ENCODE data around the gene WIZ. TPM values are rescaled to one million over a fixed set of nuclear protein-coding genes. Genes with fewer than 3 reads are reported as not detected.
"Not testable (repeated sequence)": the region's sequence is repeated elsewhere in the genome, so short reads cannot be mapped to it uniquely, and the experiment has no call there.

The WIZ gene
- total RNA-seq, 2 donors from 2014 or later = 16.1 to 111 TPM

DNA sequence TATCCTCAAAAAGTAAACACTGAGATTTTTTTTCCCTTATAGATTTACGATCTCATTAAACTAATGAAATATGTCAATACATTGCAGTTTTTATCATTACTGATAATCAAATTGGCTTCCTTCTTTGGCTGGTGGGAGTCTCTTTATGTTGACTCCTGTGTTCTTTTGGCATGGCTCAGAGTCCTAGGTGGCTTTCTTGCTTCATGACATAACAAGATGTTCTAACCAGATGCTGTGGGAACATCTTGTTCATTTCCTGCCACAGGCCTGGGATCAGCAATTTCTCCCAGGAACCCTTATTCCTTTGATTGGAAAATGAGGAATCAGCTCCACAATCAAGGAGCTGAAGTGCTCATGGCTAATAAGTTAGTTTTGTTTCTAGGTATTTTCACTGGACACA, 45.4 kb upstream of the WIZ start:
- intact Hi-C loops (cut with DNase I) = no loop called here
- peaks cover 7% of the 10 kb centered on the region for H3K4me1 ChIP-seq
- no peak overlapping the region for H3K4me3 ChIP-seq
- no peak overlapping the region for H3K27ac ChIP-seq
- H3K36me3 ChIP-seq (replicated peaks in 1 of 2; ENCODE audit: insufficient read depth in 1 of 2, low read depth in 2 of 2) = no peaks in the 10 kb centered on the region
- DNase-seq (no peak), ATAC-seq (no peak)
- WGBS, 2 donors = 50 to 80% methylated on average over 1 of the region's 1 CpG
- TF ChIP-seq, protein P1, sequence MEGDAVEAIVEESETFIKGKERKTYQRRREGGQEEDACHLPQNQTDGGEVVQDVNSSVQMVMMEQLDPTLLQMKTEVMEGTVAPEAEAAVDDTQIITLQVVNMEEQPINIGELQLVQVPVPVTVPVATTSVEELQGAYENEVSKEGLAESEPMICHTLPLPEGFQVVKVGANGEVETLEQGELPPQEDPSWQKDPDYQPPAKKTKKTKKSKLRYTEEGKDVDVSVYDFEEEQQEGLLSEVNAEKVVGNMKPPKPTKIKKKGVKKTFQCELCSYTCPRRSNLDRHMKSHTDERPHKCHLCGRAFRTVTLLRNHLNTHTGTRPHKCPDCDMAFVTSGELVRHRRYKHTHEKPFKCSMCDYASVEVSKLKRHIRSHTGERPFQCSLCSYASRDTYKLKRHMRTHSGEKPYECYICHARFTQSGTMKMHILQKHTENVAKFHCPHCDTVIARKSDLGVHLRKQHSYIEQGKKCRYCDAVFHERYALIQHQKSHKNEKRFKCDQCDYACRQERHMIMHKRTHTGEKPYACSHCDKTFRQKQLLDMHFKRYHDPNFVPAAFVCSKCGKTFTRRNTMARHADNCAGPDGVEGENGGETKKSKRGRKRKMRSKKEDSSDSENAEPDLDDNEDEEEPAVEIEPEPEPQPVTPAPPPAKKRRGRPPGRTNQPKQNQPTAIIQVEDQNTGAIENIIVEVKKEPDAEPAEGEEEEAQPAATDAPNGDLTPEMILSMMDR (IDR thresholded peaks at IDR 0.05) = no peak
- TF ChIP-seq POLR2A (IDR thresholded peaks at IDR 0.05) = no peak
- no peaks in the 10 kb centered on the region for H3K9me3 ChIP-seq
- no peaks in the 10 kb centered on the region for H3K27me3 ChIP-seq

DNA sequence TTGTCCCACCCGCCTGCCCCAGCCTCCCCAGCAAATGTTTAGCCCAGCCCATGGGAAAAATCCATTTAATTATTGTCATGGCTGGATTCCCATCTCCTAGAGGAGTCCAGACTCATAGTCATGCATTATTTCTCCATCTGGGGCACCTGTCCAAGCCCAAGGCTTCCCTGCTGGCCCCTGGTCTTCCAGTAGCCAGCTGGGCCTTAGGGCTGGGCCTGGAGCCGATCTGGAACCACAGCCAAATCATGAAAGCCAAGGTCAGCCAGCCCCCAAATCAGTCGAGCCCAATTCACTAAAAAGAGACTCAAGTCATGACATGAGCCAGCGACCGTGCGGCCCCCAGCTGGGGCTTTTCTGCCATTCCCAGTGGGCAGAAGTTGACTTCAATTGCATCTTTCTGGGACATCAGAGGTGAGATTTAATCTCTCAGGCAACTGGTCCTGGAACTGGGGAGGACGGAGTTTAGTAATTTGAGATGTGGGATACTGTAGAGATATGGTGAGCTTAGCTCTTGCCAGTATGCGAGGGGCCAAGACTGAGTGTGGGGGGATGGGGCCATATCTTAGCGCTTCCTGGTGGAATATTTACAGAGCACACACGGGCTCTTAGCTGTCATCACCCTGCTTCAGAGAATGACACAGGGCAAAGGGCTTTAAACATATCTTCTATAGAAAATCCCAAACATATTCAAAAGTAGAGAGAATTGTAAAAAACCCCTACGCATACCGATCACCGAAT, 38.9 kb upstream of the WIZ start:
- no peaks in the 10 kb centered on the region for H3K4me1 ChIP-seq
- 58 to 66% methylated on average over 10 to 13 of the region's 13 CpGs for WGBS, 2 donors
- H3K27me3 ChIP-seq = no peaks in the 10 kb centered on the region
- no peak for ATAC-seq
- TF ChIP-seq POLR2A (IDR thresholded peaks at IDR 0.05) = no peak
- TF ChIP-seq, protein P1 (IDR thresholded peaks at IDR 0.05) = no peak
- intact Hi-C loops (cut with DNase I) = no loop called here
- no peaks in the 10 kb centered on the region for H3K36me3 ChIP-seq (replicated peaks in 1 of 2; ENCODE audit: insufficient read depth in 1 of 2, low read depth in 2 of 2)
- no peaks in the 10 kb centered on the region for H3K9me3 ChIP-seq
- H3K27ac ChIP-seq = no peak overlapping the region
- no peak overlapping the region for H3K4me3 ChIP-seq
- DNase-seq = no peak

DNA sequence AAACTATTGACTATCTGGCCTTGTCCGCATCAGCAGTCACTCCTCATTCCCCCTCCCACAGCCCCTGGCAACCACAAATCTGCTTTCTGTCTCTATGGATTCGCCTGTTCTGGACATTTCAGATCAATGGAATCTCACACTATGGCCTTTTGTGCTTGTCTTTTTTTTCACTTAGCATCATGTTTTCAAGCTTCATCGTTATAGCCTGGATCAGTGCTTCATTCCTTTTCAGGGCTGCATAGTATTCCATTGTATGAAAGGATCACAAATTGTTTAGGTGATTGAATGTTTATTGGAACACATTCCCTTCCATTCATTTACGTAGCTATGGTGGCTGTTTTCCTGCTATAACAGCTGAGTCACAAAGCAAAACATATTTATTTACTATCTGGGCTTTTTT, 37.3 kb upstream of the WIZ start:
- no peak for ATAC-seq
- Histone ChIP-seq H3K36me3 (replicated peaks in 1 of 2; ENCODE audit: insufficient read depth in 1 of 2, low read depth in 2 of 2) (no peaks in the 10 kb centered on the region), H3K4me1 (no peaks in the 10 kb centered on the region), H3K27ac (no peak overlapping the region), H3K27me3 (no peaks in the 10 kb centered on the region), H3K9me3 (no peaks in the 10 kb centered on the region), H3K4me3 (no peak overlapping the region)
- intact Hi-C loops (cut with DNase I) = no loop called here
- DNase-seq = no peak
- 78 to 79% methylated on average over 4 of the region's 4 CpGs for WGBS, 2 donors
- no peak for TF ChIP-seq POLR2A (IDR thresholded peaks at IDR 0.05)
- TF ChIP-seq, protein P1 (IDR thresholded peaks at IDR 0.05) = no peak

DNA sequence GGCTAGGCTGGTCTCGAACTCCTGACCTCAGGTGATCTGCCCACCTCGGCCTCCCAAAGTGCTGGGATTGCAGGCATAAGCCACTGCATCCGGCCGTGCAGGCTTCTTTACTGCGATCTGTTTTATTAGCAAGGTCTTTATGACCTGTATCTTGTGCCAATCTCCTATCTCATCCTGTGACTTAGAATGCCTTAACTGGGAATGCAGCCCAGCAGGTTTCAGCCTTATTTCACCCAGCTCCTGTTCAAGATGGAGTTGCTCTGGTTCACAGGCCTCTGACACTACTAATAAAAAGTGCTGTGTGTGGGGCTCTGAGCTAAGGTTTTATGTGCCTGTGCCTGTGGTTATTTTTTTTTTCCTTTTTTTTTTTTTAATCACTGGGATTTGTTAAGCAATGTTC, 36.0 kb upstream of the WIZ start:
- WGBS, 2 donors = 75 to 76% methylated on average over 5 of the region's 5 CpGs
- H3K4me1 ChIP-seq; H3K27me3 ChIP-seq; intact Hi-C loops (cut with DNase I); H3K9me3 ChIP-seq; H3K36me3 ChIP-seq (replicated peaks in 1 of 2; ENCODE audit: insufficient read depth in 1 of 2, low read depth in 2 of 2); H3K4me3 ChIP-seq; ATAC-seq; DNase-seq; H3K27ac ChIP-seq: not testable (repeated sequence)

DNA sequence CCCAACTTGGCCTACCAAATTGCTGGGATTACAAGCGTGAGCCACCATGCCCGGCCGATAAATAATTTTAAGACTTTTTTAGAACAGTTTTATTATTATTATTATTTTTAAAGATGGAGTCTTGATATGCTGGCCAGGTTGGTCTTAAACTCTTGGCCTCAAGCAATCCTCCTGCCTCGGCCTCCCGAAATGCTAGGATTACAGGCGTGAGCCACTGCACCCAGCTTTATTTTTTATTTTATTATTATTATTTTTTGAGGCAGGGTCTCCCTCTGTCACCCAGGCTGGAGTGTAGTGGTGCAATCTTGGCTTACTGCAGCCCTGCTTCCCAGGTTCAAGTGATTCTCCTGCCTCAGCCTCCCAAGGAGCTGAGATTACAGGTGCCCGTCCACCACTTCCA, 31.2 kb upstream of the WIZ start:
- H3K9me3 ChIP-seq; intact Hi-C loops (cut with DNase I); H3K27me3 ChIP-seq; H3K4me3 ChIP-seq; H3K27ac ChIP-seq; H3K36me3 ChIP-seq (replicated peaks in 1 of 2; ENCODE audit: insufficient read depth in 1 of 2, low read depth in 2 of 2); ATAC-seq; DNase-seq; H3K4me1 ChIP-seq: not testable (repeated sequence)
- 81 to 87% methylated on average over 7 of the region's 7 CpGs for WGBS, 2 donors
